ENCODE data around the gene TULP3. TPM values are rescaled to one million over a fixed set of nuclear protein-coding genes. Genes with fewer than 3 reads are reported as not detected.

Gene TULP3
- total RNA-seq, 3 donors from 2014 or later, result 18.6 to 22.6 (median 20.8) TPM

- Histone ChIP-seq H3K36me3 (no peaks in the 10 kb centered on the region), H3K9me3 (no peaks in the 10 kb centered on the region), H3K4me1 (peaks cover 0 to 5% of the 10 kb centered on the region in 2 donors), H3K27ac (peak overlapping the region; percentile 66 to 94), H3K4me3 (peak overlapping the region; percentile 56 to 75 (median 73)), H3K27me3 (no peaks in the 10 kb centered on the region)
- no peak for TF ChIP-seq POLR2AphosphoS5 (IDR thresholded peaks at IDR 0.05)
- TF ChIP-seq, protein P1, sequence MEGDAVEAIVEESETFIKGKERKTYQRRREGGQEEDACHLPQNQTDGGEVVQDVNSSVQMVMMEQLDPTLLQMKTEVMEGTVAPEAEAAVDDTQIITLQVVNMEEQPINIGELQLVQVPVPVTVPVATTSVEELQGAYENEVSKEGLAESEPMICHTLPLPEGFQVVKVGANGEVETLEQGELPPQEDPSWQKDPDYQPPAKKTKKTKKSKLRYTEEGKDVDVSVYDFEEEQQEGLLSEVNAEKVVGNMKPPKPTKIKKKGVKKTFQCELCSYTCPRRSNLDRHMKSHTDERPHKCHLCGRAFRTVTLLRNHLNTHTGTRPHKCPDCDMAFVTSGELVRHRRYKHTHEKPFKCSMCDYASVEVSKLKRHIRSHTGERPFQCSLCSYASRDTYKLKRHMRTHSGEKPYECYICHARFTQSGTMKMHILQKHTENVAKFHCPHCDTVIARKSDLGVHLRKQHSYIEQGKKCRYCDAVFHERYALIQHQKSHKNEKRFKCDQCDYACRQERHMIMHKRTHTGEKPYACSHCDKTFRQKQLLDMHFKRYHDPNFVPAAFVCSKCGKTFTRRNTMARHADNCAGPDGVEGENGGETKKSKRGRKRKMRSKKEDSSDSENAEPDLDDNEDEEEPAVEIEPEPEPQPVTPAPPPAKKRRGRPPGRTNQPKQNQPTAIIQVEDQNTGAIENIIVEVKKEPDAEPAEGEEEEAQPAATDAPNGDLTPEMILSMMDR (IDR thresholded peaks at IDR 0.05), result no peak
- TF ChIP-seq POLR2A (IDR thresholded peaks at IDR 0.05), result no peak
- DNase-seq (ENCODE audit: low spot score in 2 of 2), result no peak
- intact Hi-C loops (cut with DNase I; ENCODE audit: low total_unique reads), result no loop called here
Measured at GRCh38 chr12:2960996-2961616, 70.4 kb downstream of the TULP3 start.

DNA sequence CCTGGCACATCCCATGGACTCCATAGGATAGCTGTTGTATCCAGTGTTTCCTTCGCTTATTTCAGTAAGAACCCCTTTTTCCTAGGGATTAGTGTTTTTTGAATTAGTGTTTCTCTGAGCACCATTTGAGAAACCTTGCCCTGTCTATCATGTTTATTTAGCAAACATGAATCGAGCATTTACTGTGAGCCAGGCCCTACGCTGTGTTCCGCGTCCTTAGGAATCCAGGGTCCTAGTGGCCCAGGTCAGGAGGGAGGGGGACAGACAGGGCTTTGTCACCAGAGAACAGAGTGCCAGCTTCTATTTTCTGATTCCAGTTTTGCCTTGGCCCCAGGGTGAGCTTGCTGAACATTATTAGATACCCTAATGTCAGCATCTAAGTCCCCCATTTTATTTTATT lies 71.0 kb downstream of the TULP3 start:
- Histone ChIP-seq H3K9me3 (no peaks in the 10 kb centered on the region), H3K27ac (no peak overlapping the region), H3K36me3 (no peaks in the 10 kb centered on the region), H3K27me3 (no peaks in the 10 kb centered on the region), H3K4me3 (peak overlapping the region in 1 of 3 donors; percentile 75), H3K4me1 (peaks cover 0 to 5% of the 10 kb centered on the region in 2 donors)
- DNase-seq (ENCODE audit: low spot score in 2 of 2), result no peak
- intact Hi-C loops (cut with DNase I; ENCODE audit: low total_unique reads), result no loop called here
- TF ChIP-seq, protein P1 (IDR thresholded peaks at IDR 0.05), result no peak
- TF ChIP-seq POLR2A (IDR thresholded peaks at IDR 0.05), result no peak
- TF ChIP-seq POLR2AphosphoS5 (IDR thresholded peaks at IDR 0.05), result no peak

DNA sequence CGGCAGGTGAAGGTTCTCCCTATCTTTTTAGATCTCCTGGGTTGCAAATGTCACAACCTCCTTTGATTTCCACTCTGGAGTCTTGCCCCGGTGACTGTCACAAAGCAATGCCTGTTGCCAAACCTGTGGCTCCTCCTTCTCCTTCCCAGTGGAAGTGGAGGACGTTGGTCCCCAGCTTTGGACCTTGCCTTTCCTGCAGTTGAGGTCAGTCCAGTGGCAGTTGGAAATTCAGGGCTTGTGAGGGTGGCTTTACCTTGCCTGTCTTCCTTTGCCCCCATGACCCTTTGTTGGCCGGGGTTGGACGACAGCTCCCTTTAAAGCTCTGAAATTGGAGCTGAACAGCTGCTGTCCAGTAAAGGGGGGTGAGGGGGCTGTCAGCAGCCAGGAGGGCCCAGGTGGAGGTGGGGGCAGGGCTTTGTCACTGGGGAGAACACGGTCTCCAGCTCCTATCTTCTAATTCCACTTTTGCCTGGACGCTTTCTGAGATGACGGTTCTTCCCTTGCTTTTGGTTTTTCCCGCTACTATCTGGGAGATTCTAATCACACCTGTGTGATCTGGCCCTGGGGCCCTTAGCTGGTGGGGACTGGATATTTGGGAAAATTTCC lies 72.6 kb downstream of the TULP3 start:
- H3K36me3 ChIP-seq, result no peaks in the 10 kb centered on the region
- H3K4me1 ChIP-seq, result no peaks in the 10 kb centered on the region
- no peaks in the 10 kb centered on the region for H3K9me3 ChIP-seq
- no peaks in the 10 kb centered on the region for H3K27me3 ChIP-seq
- H3K4me3 ChIP-seq, result peak overlapping the region in 1 of 3 donors; percentile 13
- TF ChIP-seq POLR2AphosphoS5 (IDR thresholded peaks at IDR 0.05) (no peak), POLR2A (IDR thresholded peaks at IDR 0.05) (no peak)
- TF ChIP-seq, protein P1 (IDR thresholded peaks at IDR 0.05), result no peak
- peak overlapping the region in 1 of 2 donors; percentile 48 for H3K27ac ChIP-seq
- intact Hi-C loops (cut with DNase I; ENCODE audit: low total_unique reads), result no loop called here
- DNase-seq (ENCODE audit: low spot score in 2 of 2), result no peak

DNA sequence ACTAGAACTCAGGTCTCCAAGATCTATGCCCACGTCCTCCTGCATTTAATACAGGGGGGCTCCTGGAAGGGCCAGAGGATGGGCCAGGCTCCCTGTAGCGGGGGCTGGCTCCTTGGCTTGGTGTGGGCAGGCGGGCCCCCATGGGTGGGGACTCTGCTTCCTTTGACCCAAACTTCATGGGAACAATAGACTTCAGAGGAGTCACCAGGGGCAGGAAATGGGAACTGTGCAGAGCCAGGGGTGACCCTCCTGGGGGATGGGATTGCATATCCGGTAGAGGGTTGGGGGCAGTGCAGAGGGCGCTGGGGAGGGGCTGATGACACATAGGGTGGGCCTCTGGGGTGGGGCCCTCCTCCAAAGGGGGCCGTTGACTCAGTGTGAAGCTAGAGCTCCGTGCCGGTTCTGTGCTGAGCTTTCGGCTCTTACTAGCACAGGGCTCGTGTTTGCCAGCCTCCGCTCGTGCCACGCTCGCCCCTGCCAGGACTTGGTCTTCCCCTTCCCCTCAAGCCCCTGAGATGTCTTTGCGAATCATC lies 73.1 kb downstream of the TULP3 start:
- Histone ChIP-seq H3K9me3 (no peaks in the 10 kb centered on the region), H3K4me1 (no peaks in the 10 kb centered on the region), H3K27ac (peak overlapping the region in 1 of 2 donors; percentile 63), H3K27me3 (no peaks in the 10 kb centered on the region), H3K4me3 (peak overlapping the region in 1 of 3 donors; percentile 13), H3K36me3 (no peaks in the 10 kb centered on the region)
- no peak for DNase-seq (ENCODE audit: low spot score in 2 of 2)
- TF ChIP-seq POLR2AphosphoS5 (IDR thresholded peaks at IDR 0.05), result no peak
- no peak for TF ChIP-seq POLR2A (IDR thresholded peaks at IDR 0.05)
- TF ChIP-seq, protein P1 (IDR thresholded peaks at IDR 0.05), result no peak
- intact Hi-C loops (cut with DNase I; ENCODE audit: low total_unique reads), result no loop called here

DNA sequence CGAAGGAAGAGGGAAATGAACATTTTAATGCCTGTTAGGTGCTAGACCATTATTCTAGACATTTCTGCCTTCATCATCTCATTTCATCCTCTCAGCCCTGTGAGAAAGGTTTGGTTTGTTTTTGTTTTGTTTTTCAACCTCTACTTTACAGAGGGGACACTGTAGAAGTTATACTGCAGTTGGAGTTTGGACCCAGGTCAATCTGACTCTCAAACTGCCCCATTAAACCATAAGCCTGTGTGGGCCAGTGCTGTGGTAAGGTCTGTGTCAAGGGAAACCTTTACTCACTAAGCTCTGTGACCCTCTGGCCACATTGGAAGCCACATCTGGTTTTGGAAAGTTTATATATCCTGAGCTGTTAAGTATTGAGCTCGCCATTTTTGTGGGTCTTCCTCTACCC lies 77.0 kb downstream of the TULP3 start:
- Histone ChIP-seq H3K36me3 (no peaks in the 10 kb centered on the region), H3K4me3 (no peak overlapping the region), H3K4me1 (no peaks in the 10 kb centered on the region), H3K27ac (no peak overlapping the region), H3K9me3 (no peaks in the 10 kb centered on the region), H3K27me3 (no peaks in the 10 kb centered on the region)
- intact Hi-C loops (cut with DNase I; ENCODE audit: low total_unique reads), result no loop called here
- DNase-seq (ENCODE audit: low spot score in 2 of 2), result no peak
- TF ChIP-seq, protein P1 (IDR thresholded peaks at IDR 0.05), result no peak
- TF ChIP-seq POLR2AphosphoS5 (IDR thresholded peaks at IDR 0.05) (no peak), POLR2A (IDR thresholded peaks at IDR 0.05) (no peak)
